COLO668 (cell line): ENCODE measurements around the gene TPRA1.
A peak's percentile ranks its signal among the peaks of the same experiment; 100 is the strongest.
"Not testable (repeated sequence)": the region's sequence is repeated elsewhere in the genome, so short reads cannot be mapped to it uniquely, and the experiment has no call there.

Experiments
- DNase-seq: peaks from one replicate; lab custom pipeline; 2025; ENCODE audit not compliant: unreplicated experiment; lab: John Stamatoyannopoulos, UW

Gene TPRA1

DNA sequence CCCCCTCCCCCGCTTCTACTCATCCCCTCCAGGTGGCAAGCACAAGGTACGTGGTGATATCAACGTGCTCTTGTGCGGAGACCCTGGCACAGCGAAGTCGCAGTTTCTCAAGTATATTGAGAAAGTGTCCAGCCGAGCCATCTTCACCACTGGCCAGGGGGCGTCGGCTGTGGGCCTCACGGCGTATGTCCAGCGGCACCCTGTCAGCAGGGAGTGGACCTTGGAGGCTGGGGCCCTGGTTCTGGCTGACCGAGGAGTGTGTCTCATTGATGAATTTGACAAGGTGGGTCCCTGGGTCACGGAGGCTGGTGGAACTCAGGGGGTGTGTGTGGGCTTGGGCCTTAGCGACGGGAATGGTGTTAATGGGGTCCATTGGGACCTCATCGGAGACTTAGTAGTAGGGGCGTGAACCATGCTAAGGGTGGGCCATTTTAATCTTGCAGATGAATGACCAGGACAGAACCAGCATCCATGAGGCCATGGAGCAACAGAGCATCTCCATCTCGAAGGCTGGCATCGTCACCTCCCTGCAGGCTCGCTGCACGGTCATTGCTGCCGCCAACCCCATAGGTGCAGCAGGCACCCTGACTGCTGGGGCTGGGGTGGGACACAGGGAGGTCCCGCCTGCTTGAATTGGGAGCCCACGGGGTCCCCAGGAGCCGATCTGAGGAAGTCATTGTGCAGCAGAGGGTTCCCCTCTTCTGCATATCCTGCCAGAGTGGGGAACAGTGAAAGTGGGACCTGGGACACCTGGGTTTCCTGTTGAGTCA, 26.5 kb upstream of the TPRA1 start:
- no peak for DNase-seq

- DNase-seq, result no peak
Measured at GRCh38 chr3:127615631-127616305, 25.2 kb upstream of the TPRA1 start.

- DNase-seq, result no peak
Measured at GRCh38 chr3:127614928-127615589, 24.5 kb upstream of the TPRA1 start.

DNA sequence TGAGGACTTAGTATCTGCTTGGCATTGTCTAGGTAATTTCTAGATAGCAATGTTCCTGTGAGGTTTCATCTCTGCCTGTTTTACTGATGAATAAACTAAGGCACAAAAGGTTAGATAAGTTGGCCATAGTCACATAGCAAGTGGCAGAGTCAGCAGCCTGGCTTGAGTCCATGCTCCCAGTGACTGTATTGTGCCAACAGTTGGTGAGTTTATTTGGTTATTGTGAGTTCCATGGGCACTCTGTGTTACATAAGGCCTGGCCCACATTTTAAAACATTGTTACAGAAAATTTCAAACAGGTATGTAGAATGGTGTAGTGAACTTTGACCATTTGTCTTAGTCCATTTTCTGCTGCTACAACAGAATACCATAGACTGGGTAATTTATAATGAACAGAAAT, 22.9 kb upstream of the TPRA1 start:
- no peak for DNase-seq

GRCh38 chr3:127612966-127613365, 22.4 kb upstream of the TPRA1 start:
- DNase-seq, result no peak

DNA sequence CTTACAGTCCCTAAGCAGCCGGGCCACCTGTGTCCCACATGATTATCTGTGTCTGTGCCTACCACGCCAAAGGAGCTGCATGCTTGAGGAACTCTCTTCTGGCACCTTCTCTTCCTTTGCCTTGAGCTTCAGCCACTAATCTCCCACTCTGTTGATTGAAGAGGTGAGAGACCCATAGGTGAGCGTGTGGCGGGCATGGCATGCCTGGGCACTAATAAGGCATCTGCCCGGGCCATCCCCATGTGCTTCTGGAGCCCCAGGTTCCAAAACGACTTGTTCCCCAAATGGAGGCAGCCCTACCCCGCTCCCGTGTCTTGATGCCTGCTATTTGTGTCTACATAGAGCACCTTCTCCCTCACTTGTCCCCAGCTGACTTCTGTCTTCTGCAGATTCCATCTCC, 20.7 kb upstream of the TPRA1 start:
- no peak for DNase-seq

DNA sequence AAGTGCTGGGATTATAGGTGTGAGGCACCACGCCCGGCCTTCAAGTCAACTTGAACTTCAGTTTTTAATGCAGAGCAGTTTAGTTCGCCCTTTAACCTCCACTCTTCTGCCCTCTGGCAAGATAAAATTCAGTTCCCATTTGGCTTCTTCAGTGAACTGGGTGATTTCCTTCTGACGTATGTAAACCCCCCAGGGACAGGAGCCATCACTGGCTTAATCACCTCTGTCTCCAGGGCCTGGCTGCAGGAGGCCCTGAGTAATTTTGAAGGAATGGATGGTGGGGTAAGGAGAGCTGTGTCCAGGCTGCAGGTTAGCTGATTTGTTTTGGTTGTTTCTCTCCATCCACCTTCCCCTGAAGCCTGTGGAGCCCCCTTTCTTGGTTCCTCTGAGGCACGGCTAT, 19.6 kb upstream of the TPRA1 start:
- DNase-seq, result no peak

GRCh38 chr3:127608362-127608718, 17.8 kb upstream of the TPRA1 start:
- DNase-seq, result no peak

DNA sequence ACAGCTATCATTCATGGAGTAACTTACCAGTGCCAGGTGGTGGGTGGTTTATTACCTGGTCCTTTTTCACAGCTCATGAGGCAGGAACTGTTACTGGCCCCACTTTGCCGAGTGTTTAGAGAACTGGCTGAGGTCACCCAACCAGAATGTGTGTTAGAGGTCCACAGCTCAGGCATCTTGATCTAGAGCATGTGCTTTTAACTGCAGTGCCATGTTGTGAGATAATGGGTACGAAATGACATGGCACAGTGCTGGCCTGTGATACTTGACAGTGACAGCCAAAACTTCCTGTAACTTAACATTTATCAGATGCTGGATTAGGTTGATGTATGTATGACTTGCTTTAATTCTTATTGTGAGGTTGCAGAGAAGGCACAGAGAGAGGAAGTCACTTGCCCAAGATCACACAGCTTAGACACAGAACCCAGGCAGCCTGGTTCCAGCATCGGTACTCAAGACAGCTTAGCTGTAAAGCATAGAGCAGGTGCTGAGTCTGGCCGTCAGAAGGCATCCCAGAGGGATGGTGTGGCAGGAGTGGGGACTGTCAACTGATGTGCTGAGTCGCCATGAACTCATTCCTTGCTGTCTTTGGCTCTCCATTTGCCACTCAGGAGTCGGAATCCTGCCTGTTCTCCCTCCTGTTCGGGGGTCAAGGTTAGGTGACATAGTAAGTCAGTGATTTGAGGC, 17.3 kb upstream of the TPRA1 start:
- no peak for DNase-seq

- no peak for DNase-seq
Measured at GRCh38 chr3:127606981-127607595, 16.6 kb upstream of the TPRA1 start.

DNA sequence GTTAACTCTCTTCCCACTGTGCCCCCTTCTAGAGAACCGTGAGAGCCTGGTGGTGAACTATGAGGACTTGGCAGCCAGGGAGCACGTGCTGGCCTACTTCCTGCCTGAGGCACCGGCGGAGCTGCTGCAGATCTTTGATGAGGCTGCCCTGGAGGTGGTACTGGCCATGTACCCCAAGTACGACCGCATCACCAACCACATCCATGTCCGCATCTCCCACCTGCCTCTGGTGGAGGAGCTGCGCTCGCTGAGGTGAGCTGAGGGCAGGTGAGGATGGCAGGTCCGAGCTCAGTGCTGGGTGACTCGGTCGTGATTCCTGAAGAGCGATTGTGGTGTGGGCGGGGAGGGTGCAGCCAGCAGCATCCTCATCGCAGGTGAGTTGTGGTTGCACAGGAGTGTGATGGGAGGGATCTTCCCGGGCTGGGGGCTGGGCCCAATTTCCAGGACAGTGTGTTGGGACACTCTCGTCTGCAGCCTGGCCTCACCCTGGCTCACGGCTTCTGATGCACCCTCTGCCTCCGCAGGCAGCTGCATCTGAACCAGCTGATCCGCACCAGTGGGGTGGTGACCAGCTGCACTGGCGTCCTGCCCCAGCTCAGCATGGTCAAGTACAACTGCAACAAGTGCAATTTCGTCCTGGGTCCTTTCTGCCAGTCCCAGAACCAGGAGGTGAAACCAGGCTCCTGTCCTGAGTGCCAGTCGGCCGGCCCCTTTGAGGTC, 15.7 kb upstream of the TPRA1 start:
- no peak for DNase-seq

- not testable (repeated sequence) for DNase-seq
Measured at GRCh38 chr3:127605547-127605946, 15.0 kb upstream of the TPRA1 start.

DNA sequence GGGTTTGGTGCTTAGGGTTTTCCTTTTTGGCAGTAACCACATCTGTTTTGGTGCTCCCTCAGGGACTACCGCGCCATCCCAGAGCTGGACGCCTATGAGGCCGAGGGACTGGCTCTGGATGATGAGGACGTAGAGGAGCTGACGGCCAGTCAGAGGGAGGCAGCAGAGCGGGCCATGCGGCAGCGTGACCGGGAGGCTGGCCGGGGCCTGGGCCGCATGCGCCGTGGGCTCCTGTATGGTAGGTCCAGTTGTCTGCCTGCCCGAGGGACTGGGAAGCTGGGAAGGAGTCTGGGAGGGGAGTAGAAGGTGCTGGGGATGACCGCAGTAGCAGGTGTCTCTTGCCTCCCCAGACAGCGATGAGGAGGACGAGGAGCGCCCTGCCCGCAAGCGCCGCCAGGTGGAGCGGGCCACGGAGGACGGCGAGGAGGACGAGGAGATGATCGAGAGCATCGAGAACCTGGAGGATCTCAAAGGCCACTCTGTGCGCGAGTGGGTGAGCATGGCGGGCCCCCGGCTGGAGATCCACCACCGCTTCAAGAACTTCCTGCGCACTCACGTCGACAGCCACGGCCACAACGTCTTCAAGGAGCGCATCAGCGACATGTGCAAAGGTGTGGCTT, 14.1 kb upstream of the TPRA1 start:
- DNase-seq, result no peak

- DNase-seq, result no peak
Measured at GRCh38 chr3:127604035-127604434, 13.5 kb upstream of the TPRA1 start.

DNA sequence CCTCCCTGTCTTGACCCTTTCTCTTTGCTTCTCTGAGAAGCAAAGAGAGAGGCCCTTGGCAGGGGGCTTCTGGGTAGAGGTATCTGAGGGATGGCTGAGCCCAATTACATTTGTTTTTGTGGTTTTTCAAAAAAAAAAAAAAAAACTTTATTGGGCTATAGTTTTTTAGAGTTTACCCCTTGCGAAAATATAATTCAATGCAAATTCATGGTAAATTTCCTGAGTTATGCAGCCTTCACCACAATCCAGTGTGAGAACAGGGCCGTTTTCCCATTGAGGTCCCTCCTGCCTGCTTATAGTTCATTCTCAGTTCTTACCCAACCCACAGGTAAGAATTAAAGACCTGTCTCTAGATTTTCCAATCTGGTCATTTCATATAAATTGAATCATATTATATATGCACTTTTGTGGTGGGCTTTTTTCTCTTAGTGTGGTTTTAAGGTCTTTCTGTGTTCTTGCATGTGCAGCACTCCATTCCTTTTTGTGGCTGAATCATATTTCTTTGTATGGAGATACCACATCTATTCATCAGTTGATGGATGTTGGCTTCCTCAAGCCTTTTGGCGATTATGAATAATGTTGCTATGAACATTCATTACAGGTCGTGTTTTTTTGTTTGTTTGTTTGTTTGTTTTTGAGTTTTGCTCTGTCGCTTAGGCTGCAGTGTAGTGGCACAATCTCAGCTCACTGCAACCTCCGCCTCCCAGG, 10.4 kb upstream of the TPRA1 start:
- DNase-seq, result no peak

DNA sequence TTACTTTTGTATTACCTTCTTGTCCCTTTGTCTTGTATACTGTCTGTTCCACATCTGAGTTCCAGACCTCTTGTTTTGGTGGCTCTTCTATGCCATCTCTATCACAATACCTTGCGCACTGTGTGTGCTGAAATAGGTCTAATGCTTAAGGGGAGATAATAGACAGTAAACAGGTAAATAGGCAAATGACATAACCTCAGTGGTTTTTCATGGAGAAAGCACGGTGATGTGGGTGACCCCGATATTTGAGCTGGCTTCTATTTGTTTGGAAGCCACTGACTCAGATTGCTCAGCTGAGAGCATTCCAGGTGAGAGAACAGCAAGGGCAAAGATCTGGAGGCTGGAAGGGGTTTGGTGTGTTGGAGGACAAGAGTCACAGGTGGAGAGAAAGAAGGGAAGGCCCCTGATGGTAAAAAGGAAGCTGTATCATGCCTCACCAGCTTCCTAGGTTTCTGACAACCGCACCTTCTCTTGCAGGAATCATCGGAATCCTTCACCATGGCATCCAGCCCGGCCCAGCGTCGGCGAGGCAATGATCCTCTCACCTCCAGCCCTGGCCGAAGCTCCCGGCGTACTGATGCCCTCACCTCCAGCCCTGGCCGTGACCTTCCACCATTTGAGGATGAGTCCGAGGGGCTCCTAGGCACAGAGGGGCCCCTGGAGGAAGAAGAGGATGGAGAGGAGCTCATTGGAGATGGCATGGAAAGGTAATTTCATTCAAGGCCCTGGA, 8.5 kb upstream of the TPRA1 start:
- peak; percentile 26 for DNase-seq

DNA sequence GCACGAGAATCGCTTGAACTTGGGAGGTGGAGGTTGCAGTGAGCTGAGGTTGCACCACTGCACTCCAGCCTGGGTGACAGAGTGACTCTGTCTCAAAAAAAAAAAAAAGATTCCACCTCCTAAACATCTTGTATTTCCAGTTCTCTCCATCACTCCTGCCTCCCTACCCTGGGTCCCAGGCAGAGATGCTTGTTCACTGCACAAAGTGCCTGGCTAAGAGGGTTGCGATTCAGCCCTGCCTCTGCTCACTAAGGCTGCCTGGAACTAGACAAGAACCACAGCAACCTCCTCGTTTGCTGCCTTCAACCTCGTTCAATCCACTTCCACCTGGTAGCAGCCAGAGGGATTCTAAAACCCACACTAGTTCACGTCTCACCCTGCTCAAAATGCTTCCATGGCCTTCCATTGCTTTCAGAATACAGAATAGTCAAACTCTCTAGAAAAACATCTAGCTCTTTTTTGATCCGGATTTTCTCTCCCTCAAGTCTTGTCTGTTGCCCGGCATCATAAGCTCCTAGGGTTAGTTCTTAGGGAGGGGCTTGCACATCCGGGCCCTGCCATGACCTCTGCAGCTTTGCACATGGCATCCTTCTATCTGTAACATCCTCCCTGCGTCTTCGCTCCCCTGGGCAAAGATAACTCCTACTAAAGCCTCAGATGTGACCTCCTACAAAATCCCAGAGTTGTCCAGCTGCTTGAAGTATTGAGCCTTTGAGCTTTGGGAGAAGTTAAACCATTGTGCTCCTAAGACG, 6.7 kb upstream of the TPRA1 start:
- no peak for DNase-seq

GRCh38 chr3:127595303-127595702, 4.8 kb upstream of the TPRA1 start:
- DNase-seq, result no peak
